Bladder microvascular endothelial cell (primary cell): Measurements from ENCODE around the gene HPS5. TPM values are rescaled to one million over a fixed set of nuclear protein-coding genes. Genes with fewer than 3 reads are reported as not detected.

ENCODE experiments used
- total RNA-seq: library from RNA; depleted of rRNA; stranded (reverse); fragments of >200 nt; gene quantifications from 2 replicates; pipeline ENCODE4 v1.2.3, GENCODE V29; 2014

The HPS5 gene, protein sequence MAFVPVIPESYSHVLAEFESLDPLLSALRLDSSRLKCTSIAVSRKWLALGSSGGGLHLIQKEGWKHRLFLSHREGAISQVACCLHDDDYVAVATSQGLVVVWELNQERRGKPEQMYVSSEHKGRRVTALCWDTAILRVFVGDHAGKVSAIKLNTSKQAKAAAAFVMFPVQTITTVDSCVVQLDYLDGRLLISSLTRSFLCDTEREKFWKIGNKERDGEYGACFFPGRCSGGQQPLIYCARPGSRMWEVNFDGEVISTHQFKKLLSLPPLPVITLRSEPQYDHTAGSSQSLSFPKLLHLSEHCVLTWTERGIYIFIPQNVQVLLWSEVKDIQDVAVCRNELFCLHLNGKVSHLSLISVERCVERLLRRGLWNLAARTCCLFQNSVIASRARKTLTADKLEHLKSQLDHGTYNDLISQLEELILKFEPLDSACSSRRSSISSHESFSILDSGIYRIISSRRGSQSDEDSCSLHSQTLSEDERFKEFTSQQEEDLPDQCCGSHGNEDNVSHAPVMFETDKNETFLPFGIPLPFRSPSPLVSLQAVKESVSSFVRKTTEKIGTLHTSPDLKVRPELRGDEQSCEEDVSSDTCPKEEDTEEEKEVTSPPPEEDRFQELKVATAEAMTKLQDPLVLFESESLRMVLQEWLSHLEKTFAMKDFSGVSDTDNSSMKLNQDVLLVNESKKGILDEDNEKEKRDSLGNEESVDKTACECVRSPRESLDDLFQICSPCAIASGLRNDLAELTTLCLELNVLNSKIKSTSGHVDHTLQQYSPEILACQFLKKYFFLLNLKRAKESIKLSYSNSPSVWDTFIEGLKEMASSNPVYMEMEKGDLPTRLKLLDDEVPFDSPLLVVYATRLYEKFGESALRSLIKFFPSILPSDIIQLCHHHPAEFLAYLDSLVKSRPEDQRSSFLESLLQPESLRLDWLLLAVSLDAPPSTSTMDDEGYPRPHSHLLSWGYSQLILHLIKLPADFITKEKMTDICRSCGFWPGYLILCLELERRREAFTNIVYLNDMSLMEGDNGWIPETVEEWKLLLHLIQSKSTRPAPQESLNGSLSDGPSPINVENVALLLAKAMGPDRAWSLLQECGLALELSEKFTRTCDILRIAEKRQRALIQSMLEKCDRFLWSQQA
- total RNA-seq, result 17.8 and 34.0 TPM in 2 replicates

DNA sequence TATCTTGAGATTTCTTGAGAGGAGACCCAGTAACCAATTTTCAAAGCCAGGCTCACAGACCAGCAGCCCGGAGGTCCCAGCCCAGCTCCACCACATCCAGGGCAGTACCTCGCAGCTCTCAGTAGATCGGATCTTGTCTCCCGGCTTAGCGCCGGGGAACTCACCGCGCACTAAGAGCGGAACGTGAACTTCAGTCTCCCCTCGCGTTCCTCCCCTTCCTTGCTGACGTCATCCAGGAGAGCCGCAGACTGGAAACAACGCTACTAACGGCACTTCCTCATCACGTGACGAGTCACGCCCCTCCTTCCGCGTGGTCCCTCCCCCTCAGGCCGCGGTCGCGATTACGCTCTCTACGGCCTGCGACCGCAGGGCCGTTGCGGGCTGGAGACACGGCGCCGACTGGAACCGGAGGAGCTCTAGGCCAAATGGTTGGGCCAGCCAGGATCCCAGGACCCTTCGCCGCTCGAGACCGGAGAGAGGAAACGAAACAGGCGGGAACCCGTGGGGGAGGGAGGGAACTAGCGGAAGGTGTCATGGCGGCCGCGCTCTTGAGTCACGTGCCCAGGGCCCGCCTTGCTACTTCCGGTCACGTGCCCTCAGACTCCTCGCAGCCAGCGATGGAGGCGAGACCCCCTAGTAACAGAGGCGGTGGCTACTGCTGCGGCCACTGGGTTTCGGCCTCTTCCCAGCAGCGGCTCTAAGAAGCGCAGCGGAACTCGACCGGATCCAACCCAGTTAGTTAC lies at the start of gene HPS5, which contains the start of gene GTF2H1:
HPS5 (minus strand) TSS at position 172 of the 743 bp plus-strand sequence. CDS start 4,282 bp downstream, outside the sequence.
GTF2H1 (plus strand) TSS at position 599 of the 743 bp plus-strand sequence. CDS start 10,508 bp downstream, outside the sequence.

DNA sequence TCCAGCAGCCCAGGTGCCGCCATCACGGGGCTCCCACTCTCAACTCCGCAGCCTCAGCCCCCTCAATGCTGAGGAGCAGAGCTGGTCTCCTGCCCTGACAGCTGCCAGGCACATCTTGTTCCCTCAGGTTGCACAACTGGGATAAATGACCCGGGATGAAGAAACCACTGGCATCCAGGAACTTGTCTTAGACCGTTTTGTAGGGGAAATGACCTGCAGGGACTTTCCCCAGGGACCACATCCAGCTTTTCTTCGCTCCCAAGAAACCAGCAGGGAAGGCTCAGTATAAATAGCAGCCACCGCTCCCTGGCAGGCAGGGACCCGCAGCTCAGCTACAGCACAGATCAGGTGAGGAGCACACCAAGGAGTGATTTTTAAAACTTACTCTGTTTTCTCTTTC lies 56.0 kb downstream of the HPS5 start, which contains the start of gene SAA1:
SAA1 (plus strand) TSS at position 316 of the 400 bp plus-strand sequence. CDS start 624 bp downstream, outside the sequence.

DNA sequence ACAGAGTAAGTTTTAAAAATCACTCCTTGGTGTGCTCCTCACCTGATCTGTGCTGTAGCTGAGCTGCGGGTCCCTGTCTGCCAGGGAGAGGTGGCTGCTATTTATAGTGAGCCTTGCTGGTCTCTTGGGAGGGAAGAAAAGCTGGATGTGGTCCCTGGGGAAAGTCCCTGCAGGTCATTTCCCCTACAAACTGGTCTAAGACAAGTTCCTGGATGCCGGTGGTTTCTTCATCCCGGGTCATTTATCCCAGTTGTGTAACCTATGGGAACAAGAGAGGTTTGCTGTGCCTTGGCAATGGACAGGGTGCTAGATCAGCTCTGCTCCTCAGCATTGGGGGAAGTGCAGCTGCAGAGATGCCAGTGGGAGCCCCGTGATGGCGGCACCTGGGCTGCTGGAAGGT lies 73.4 kb downstream of the HPS5 start, which contains the start of gene SAA2:
SAA2 (minus strand) TSS at position 108 of the 400 bp plus-strand sequence. CDS start 657 bp downstream, outside the sequence.

DNA sequence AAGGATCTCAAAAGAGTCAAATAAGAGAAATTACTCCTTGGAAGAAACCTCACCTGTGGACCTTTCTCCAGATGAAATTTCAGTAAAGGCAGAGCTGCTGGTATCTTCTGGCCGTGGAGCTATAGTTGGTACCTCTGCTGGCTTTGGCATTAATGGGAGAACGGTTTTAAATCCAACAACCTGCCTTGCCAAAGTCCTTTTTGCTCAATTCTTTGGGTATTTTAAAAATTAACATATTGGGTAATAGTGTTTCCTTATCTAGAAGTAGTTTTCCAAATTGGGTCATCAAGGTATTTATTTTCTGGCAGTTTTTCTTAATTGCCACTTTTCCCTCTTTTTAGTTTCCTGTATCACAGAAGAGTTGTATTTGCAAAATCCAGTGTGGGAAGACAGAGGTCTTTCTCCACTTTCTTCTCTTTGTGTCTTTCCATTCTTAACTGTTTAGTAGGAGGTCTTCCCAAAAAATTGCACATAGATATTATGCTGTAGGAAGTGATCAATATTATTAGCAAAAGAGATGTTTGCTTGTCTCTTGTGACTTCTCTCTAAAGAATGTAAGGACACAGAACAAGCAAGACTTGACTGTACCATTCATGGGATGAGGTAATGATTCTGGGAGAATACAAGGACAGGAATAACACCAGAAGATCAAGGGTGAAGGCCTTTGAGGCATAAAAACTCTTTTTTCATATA lies 85.1 kb downstream of the HPS5 start, which contains the start of gene SAA4:
SAA4 (minus strand) TSS at position 139 of the 693 bp plus-strand sequence. CDS start 876 bp downstream, outside the sequence.

Other genes with a start within 250 kb of the HPS5 start
- 15.3 and 16.2 TPM in 2 replicates for gene SAAL1, start 216.1 kb downstream of the HPS5 start, total RNA-seq
- 1.3 TPM in 1 of 2 replicates, not detected in the other for gene MRGPRX3, start 189.6 kb downstream of the HPS5 start, total RNA-seq
- 0.57 TPM in 1 of 2 replicates, not detected in the other for gene MRGPRX4, start 149.3 kb downstream of the HPS5 start, total RNA-seq
- not detected in 2 replicates for gene SAA4, start 85.3 kb downstream of the HPS5 start, total RNA-seq
- not detected in 2 replicates for gene SAA2, start 73.5 kb downstream of the HPS5 start, total RNA-seq
- not detected in 2 replicates for gene SAA1, start 55.9 kb downstream of the HPS5 start, total RNA-seq
- gene GTF2H1, start 427 bp upstream of the HPS5 start, total RNA-seq, result 27.8 and 56.1 TPM in 2 replicates
- 267 and 294 TPM in 2 replicates for gene LDHA, start 72.4 kb upstream of the HPS5 start, total RNA-seq
- not detected in 2 replicates for gene LDHC, start 90.2 kb upstream of the HPS5 start, total RNA-seq
- gene LDHAL6A, start 133.7 kb upstream of the HPS5 start, total RNA-seq, result not detected in 2 replicates
- 32.4 and 51.9 TPM in 2 replicates for gene TSG101, start 204.8 kb upstream of the HPS5 start, total RNA-seq